GM12891 (cell line): ENCODE results near the gene PTPRG.

Source experiments
- PAX5 ChIP-seq: IDR thresholded peaks from 2 replicates; pipeline ENCODE4 v1.6.1; 2011; ENCODE audit warnings: low read length, moderate library complexity, mild to moderate bottlenecking; ENCODE audit not compliant: insufficient read depth, severe bottlenecking
- POLR2A ChIP-seq: IDR thresholded peaks from 2 replicates; pipeline ENCODE4 v1.6.1; 2011; ENCODE audit warnings: low read depth, low read length, control low read depth
- POLR2AphosphoS5 ChIP-seq: IDR thresholded peaks from 2 replicates; pipeline ENCODE4 v1.6.1; 2011; ENCODE audit warnings: low read depth, low read length, control low read depth
- POU2F2 ChIP-seq: IDR thresholded peaks from 2 replicates; pipeline ENCODE4 v1.6.1; 2011; ENCODE audit warnings: low read depth, mild to moderate bottlenecking, control low read depth, low read length, moderate library complexity
- SPI1 ChIP-seq: IDR thresholded peaks from 2 replicates; pipeline ENCODE4 v1.6.1; 2011; ENCODE audit warnings: low read depth, low read length, control low read depth
- TAF1 ChIP-seq: IDR thresholded peaks from 2 replicates; pipeline ENCODE4 v1.6.1; 2011; ENCODE audit warnings: low read depth, low read length, control low read depth

DNA sequence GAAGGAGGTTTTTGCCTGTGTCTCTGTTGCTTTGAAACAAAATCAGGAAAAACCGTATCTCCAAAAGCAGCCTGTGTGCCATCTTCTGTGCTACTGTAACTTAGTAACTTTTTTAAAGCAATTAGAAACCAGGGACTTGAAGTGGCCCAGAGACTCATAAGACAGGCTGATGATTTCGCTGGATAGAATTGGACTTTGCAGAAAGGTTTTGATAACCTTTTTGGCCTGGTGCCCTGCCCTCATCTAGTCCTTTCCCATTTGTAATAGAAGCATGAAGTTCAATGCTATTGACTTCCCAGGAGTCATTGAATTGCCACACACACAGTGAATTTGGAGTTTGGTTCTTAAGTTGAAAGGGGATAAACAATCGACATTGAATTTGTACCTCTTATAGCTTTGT lies 157.2 kb downstream of the PTPRG start:
- no peak for TF ChIP-seq POLR2AphosphoS5
- TF ChIP-seq POLR2A, result no peak
- TF ChIP-seq SPI1, result no peak
- TF ChIP-seq PAX5, result no peak
- no peak for TF ChIP-seq TAF1
- TF ChIP-seq POU2F2, result no peak
